Measurements from ENCODE around the gene ADH1A.
"Not testable (repeated sequence)": the region's sequence is repeated elsewhere in the genome, so short reads cannot be mapped to it uniquely, and the experiment has no call there.

Gene ADH1A

GRCh38 chr4:99276417-99276816 is 14.4 kb downstream of the ADH1A start:
- peak; percentile 22 for DNase-seq

- no peak for DNase-seq
These were observed 14.9 kb downstream of the ADH1A start for GRCh38 chr4:99275885-99276284.

GRCh38 chr4:99275050-99275449 is 15.7 kb downstream of the ADH1A start:
- no peak for DNase-seq

GRCh38 chr4:99273704-99274103 is 17.1 kb downstream of the ADH1A start:
- DNase-seq, result no peak

- DNase-seq, result no peak
These were observed 25.9 kb downstream of the ADH1A start for GRCh38 chr4:99264927-99265326.

GRCh38 chr4:99252746-99253145 is 38.0 kb downstream of the ADH1A start:
- DNase-seq, result no peak

- DNase-seq, result no peak
These were observed 42.1 kb downstream of the ADH1A start for GRCh38 chr4:99248714-99249113.

- no peak for DNase-seq
These were observed 54.8 kb downstream of the ADH1A start for GRCh38 chr4:99235955-99236354.

GRCh38 chr4:99234331-99235010 is 56.3 kb downstream of the ADH1A start:
- DNase-seq, result no peak

- DNase-seq, result not testable (repeated sequence)
These were observed 57.4 kb downstream of the ADH1A start for GRCh38 chr4:99233397-99233796.

GRCh38 chr4:99228706-99229105 is 62.1 kb downstream of the ADH1A start:
- not testable (repeated sequence) for DNase-seq

- DNase-seq, result not testable (repeated sequence)
These were observed 63.1 kb downstream of the ADH1A start for GRCh38 chr4:99227646-99228045.
